GM15510 (cell line): ENCODE measurements around the gene OSBPL2.

ENCODE experiments used
- POLR2A ChIP-seq: IDR thresholded peaks from 3 replicates; pipeline ENCODE4 v1.6.1; 2011; ENCODE audit warnings: borderline replicate concordance; ENCODE audit not compliant: insufficient read length; ENCODE audit errors: extremely low read depth

Gene OSBPL2

DNA sequence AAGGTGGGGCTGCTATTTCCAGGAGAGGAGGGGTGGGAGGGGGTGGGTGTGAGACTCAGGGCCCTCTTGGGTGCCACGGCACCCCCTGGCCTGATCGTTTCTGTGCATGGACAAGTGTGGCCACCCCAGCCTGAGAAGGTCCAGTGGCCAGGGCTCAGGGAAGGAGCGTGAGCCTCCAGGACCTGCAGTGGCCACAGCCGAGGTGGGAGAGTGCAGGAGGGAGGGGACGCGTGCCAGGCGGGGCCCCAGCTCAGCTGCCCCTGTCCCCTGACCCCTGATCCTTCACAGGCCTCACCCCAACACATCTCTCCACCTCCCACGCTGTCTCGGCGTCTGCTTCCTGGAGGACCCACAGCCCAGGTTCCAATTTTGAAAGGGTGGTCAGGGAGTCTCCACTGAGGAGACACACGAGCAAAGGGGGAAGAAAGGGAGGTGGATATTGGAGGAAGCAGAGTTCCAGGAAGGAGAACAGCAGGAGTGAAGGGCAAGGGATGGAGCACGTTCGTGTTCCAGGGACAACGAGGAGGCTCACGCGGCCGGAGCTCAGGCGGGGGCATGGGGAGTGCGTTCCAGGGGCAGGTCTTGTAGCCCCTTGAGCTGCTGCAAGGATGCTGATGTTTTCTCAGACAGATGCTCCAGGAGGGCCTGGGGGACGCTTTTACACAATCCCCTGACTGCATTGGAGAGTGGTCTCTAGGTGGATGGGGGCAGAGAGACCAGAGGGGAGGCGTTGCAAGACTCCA lies 14.0 kb upstream of the OSBPL2 start:
- no peak for TF ChIP-seq POLR2A

DNA sequence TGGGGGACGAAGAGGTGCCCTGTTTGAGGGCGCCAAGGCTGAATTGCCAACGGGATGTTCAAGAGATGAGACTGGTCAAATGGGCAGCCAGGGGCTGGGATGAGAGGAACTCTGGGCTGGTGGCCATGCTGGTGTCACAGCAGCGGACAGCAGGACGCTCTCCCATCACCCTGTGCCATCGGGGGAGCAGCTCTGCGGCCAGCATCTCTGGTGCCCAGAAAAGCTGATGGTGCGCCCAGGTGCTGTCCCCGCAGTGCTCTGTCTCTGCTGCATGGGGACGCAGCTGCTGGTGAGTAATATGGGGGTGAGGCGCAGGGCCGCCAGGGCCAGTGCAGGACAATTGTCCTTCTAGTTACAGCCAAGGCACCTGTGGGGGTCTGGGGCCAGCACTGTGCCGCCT lies 13.3 kb upstream of the OSBPL2 start:
- TF ChIP-seq POLR2A = no peak

DNA sequence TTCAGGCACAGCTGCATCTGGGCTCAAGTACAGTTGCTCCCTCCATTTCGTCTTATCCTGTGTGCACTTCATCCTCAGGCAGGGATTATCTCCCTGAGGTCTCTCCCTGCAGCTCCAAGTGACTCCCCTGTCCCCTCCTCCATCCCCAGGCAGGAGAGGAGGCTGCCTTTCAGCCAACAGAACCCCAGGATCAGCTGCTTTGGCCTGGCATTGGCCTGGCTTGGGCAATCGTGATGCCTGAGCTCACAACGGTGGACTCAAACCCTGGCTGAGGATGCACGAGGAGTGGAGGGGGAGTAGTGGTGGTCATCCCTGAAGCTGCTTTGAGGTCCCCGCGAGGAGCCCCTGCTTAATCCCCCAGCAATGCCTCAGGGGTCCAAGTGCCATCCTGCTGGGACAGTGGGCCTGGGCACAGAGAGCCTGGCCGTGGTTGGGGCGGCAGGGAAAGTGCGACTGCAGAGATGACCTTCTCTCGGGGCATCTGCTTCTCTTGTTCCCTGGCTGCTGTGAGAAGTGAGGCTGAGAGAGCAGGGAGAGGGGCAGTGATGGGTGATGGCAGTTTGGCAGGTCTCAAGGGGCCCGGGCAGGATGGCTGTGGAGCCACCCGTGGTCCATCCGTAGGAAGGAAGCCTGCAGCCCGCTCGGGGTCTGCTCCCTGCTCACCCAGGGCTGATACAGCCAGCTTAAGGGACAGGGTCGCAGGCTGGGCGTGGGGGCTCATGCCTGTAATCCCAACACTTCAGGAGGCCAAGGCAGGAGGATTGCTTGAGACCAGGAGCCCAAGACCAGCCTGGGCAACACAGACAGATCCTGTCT lies 12.3 kb upstream of the OSBPL2 start:
- no peak for TF ChIP-seq POLR2A

DNA sequence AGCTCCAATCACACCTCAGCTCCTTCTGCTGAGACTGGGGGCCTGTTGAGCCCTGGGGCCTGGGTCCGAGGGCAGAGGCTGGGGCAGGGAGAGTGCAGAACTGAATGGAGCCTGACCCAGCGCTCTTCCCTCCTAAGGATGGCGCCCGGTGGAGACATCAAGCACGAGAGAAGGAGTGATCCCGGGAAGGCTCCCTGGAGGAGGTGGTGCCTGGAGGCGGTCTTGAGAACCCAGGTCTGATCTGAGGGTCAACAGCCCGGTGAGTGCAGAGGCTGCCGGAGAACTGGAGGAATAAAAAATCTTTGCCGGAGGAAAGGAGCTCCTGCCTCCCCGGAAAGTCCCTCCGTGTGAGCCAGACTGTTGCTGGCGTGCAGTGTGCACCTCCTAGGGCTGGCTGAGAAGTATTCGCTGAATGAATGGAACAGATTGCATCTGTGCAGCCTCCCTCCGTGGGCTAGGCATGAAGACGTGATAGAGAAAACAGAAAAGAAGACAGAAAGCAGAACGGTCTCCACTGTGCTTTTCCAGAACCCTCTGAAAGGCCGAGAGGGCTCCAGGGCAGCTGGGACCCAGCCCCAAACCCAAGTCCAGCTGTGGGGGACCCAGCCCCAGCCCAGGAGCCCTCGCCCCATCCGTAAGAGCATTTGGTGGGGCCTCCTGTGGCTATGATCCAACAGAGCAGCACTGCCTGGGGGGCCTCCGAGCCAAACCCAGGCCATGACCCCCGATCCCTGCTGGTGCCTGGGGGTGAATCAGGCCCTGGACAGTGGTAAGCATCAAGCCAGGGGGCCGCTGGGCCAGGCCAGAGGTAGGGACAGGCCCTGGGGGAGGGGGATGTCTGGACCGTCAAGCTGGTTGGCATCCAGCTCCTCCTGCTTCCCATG lies 11.4 kb upstream of the OSBPL2 start:
- no peak for TF ChIP-seq POLR2A

DNA sequence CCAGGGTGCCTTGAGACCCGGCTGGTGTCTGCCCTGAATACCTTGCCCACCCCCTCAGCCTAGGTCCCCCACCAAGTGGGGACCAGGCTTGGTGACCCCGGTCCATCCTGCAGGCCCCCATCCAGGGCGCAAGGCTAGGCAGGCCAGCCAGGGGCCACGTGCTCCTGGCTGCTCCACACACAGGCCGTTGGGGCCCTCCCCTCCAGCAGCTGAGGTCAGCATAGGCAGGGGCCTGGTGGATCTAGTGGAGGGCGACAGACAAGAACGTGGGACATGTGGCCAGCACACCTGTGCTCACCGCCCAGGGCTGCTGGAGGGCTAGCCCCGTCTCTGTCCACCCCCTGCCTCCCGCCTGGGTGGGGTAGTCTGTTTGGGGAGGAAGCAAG lies 10.7 kb upstream of the OSBPL2 start:
- no peak for TF ChIP-seq POLR2A

DNA sequence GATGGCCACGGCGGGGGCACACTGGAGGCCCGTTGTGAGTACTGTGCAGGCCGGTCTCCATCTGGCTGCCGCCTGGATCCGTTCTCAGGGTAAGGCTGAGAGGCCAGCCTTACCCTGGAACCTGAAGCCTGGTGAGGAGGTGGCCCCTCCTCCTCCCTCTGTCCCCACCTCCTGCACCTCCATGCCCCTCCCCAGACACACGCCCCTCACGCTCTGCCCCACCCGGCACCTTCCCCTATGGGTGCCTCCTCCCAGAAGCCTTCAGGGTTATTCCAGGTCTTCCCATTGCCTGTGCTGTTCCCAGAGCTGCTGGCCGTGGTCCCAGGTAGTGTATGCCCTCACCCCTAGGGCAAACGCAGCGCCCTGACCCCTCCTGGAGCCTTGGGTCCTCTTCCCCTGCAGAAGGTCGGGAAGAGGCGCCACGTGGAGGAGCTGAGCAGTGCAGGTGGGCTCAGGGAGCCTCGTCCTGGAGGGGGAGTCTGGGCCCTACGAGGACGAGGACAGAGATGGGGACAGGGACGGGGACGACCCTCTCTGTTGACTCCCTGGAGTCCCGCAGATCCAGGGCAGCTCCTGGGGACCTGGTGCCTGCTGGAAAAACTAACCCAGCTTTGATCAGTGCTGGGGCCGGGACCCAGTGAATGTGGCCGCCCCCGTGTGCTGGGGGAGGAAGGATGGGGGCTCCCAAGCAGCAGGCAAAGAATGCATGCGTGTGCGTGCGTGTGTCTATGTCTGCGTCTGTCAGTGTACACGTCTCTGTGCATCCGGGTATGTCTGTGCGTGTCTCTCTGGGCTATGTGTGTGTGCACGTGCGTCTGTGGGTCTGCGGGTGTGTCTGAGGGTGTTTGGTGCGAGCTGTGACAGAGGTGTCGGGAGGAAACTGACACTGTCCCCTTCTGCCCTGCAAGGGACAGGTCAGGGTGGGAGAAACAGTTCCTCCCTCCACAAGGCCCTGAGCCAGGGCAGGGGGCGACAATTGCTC lies 10.1 kb upstream of the OSBPL2 start:
- no peak for TF ChIP-seq POLR2A

DNA sequence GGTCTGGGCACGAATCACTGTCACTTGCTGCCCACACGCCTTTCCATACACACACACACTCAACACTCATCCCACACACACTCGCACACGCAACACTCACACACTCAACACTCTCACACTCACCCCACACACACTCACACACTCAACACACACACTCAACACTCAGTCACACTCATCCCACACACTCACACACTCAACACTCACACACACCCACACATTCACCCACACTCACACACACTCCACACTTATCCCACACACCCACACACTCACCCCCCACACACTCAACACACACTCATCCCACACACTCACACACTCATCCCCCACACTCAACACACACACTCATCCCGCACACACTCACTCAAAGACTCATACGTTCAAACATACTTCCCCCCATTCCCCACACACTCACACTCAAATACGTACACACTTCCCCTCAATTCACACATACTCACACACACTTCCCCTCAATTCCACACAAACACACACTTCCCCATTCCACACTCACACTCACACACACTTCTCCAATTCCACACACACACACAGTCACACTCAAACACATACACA lies 9.3 kb upstream of the OSBPL2 start:
- no peak for TF ChIP-seq POLR2A

DNA sequence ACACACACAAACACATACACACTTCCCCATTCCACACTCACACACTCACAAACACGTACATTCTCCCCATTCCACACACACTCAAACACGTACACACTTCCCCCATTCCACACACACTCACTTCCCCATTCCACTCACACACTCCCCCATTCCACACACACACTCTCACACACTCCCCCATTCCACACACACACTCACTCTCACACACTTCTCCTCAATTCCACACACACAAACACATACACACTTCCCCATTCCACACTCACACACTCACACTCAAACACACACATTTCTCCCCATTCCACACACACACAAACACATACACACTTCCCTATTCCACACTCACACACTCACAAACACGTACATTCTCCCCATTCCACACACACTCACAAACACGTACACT lies 8.7 kb upstream of the OSBPL2 start:
- no peak for TF ChIP-seq POLR2A

DNA sequence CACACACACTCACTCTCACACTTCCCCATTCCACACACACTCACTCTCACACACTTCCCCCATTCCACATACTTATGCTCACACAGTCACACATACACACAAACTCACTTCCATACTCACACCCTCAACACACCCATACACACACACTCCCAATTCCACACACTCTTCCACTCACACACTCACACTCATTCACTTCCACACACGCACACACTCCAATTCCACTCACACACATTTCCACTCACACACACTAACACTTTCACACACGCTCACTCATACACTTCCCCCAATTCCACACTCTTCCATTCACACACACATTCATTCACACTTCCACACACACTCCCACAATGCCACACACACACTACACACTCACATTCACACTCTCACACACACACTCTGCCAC lies 8.0 kb upstream of the OSBPL2 start:
- TF ChIP-seq POLR2A = no peak

DNA sequence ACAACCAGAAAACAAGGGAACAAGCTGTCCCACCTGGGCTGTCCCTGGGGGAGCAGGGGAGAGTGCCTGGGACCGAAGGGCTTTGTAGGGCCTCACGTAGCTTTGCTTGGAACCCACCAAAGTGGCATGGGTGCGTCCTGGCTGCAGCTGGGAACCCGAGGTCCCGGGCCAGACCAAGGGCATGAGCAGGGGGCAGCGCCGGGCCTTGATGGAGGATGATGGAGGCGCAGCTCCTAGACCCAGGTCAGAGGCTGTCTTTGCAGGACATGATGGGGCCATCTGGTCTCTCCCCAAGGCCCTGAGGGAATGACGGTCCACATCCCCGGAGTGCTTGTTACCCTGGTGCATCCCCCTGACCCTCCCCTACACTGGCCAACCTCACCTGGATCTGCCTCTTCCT lies 7.6 kb upstream of the OSBPL2 start:
- no peak for TF ChIP-seq POLR2A

DNA sequence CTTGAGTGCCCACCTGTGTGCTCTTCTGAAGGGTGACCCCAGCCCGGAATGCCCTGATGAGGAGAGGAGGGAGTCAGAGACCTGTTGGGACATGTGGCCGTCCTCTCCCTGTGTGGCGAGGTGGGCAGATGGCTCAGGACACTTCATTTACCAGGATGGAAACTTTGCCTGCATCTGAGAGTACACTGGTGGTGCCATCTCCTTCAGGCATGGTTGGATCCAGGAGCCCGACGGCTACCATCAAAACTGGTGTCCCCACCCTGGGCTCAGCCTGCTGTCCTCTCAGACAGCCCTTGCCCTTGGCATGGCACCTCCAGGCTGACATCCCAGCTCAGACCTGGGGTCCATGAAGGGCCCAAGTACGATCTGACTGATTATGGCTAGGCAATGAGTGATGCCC lies 7.0 kb upstream of the OSBPL2 start:
- TF ChIP-seq POLR2A = no peak

DNA sequence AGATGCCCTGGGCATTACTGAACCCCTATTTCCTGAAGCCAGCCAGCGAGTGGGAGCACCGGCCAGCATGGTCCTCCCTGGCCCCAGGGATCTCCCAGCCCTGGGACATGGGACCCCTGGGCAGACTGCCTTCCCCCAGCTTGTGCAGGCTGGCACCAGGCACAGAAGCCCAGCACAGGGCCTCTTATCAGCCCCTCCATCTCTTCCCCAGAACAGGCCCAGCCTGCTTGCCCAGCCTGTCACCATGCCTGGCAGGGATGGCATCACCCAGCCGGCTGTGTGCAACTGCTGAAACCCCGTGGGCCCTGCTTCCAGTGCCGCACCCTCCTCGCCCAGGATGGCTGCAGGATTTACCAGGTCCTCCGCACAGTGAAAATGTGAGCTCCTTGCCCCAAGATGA lies 6.1 kb upstream of the OSBPL2 start:
- no peak for TF ChIP-seq POLR2A

DNA sequence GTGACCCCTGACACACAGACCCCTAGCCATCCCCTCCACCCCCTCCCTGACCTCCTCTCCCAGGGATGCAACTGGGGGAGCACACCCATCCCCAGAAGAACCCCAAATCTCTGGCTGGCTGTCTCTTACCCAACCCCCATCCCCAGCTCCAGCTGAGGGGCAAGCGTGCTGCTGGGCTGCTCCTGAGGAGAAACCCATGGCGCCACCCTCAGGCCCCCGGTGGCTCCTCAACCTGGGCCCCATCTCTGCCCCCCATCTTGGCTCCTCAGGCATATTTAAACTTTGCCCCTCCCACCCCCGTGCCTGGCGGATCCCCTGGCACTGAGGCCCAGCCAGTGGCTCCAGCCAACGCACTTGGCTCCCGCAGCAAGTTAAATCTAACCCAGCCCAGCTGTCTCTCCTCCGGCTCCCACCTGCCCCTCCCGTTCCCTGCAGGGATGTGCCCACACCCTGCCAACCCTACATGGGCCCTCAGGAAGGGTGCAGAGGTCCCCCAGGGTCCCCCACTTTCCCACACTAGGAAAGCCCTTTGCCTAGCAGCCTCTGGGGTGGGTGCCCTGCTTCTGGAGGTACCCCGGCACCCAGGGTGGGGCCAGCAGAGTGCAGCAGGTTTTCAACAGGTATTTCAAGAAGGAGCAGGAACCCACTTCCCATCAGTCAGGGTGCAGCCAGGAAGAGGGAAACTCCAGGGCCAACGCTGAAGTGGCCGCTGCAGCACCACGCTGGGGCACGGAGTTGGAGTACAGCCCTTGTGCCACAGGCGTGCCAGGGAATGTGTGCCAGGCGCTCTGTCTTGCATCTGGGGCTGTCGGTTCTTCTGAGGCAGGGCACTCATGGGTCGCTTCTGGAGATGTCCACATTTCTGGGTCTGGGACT lies 5.3 kb upstream of the OSBPL2 start:
- no peak for TF ChIP-seq POLR2A
